Measurements from ENCODE around the gene HINT3. TPM values are rescaled to one million over a fixed set of nuclear protein-coding genes. Genes with fewer than 3 reads are reported as not detected.

Gene HINT3
- total and polyA plus RNA-seq, 2 of the 13 experiments (the other 11 are each of a cell fraction or from before 2014, with no cell fraction given): 3.1 to 22.8 TPM

- no peak for TF ChIP-seq BORCS8-MEF2B (CRISPR knock-in tag; IDR thresholded peaks at IDR 0.05)
Measured at GRCh38 chr6:125963817-125964216, 7.2 kb downstream of the HINT3 start (continued).

GRCh38 chr6:125966569-125966968 lies 10.0 kb downstream of the HINT3 start:
- ATAC-seq (no peak), FAIRE-seq (no peak), DNase-seq (ENCODE audit: low spot score) (no peak)
- Histone ChIP-seq H3K9me3 (ENCODE audit: low read length) (no peaks in the 10 kb centered on the region), H3K79me2 (ENCODE audit: insufficient read depth, low read length) (peaks cover 10% of the 10 kb centered on the region), H3K4me3 (replicated peaks in 1 of 3; ENCODE audit: insufficient read depth in 1 of 3, low read depth in 2 of 3, low read length in 3 of 3) (no peak overlapping the region), H3K4me1 (ENCODE audit: insufficient read depth, low read length) (peaks cover 14% of the 10 kb centered on the region), H3K4me2 (ENCODE audit: low read depth, low read length) (no peak overlapping the region), H4K20me1 (ENCODE audit: insufficient read depth, low read length) (no peaks in the 10 kb centered on the region), H3K9ac (ENCODE audit: insufficient read depth, low read depth, low read length) (no peak overlapping the region), H3K36me3 (replicated peaks in 1 of 2; ENCODE audit: control insufficient read depth in 1 of 2, insufficient read depth in 2 of 2, low read length in 2 of 2) (peaks cover 4 to 18% of the 10 kb centered on the region in 2 experiments), H2AFZ (ENCODE audit: low read length) (no peak overlapping the region), H3K27ac (ENCODE audit: extremely low read length, insufficient read depth, low read length) (no peak overlapping the region), H3K27me3 (ENCODE audit: control insufficient read depth in 1 of 2, insufficient read depth in 2 of 2, low read length in 2 of 2) (no peaks in the 10 kb centered on the region)
- 98% methylated on average over 1 of the region's 1 CpG for WGBS (ENCODE audit: low lambda C conversion rate)
- POLR2A ChIA-PET: no interaction called here
- no TSS peak for BruUV-seq (replicated peaks)
- in situ Hi-C loops (cut with HindIII; ENCODE audit: extremely low pct_ligation_motif_present, low pct_unique_long_range_greater_than_20kb) (no loop called here), intact Hi-C loops (cut with micrococcal nuclease; ENCODE audit: unreplicated experiment) (no loop called here)
- CTCF ChIA-PET (ENCODE audit: low intra/inter-chr PET ratio, low total read pairs): no interaction called here
- no peak for TF ChIP-seq MAFG (CRISPR knock-in tag; IDR thresholded peaks at IDR 0.05)
- no peak for TF ChIP-seq MYC (CRISPR knock-in tag; IDR thresholded peaks at IDR 0.05; ENCODE audit: borderline replicate concordance)
- no peak for TF ChIP-seq RAD51 (IDR thresholded peaks at IDR 0.05; ENCODE audit: borderline replicate concordance)
- no peak for TF ChIP-seq ZNF510 (CRISPR knock-in tag; IDR thresholded peaks at IDR 0.05; ENCODE audit: low read depth)
- TF ChIP-seq ZNF891 (CRISPR knock-in tag; IDR thresholded peaks at IDR 0.05): no peak
- no peak for TF ChIP-seq SATB2 (CRISPR knock-in tag; IDR thresholded peaks at IDR 0.05)
- TF ChIP-seq CHD4 (IDR thresholded peaks at IDR 0.05; ENCODE audit: borderline replicate concordance, low read length): no peak
- no peak for TF ChIP-seq THAP9 (CRISPR knock-in tag; IDR thresholded peaks at IDR 0.05; ENCODE audit: borderline replicate concordance)
- no peak for TF ChIP-seq PHF20 (CRISPR knock-in tag; IDR thresholded peaks at IDR 0.05)
- TF ChIP-seq DBP (CRISPR knock-in tag; IDR thresholded peaks at IDR 0.05; ENCODE audit: not compliant biosample characterization): no peak
- TF ChIP-seq AFF4 (CRISPR knock-in tag; IDR thresholded peaks at IDR 0.05): no peak
- TF ChIP-seq RCOR2 (CRISPR knock-in tag; IDR thresholded peaks at IDR 0.05): no peak
- no peak for TF ChIP-seq PRMT3 (CRISPR knock-in tag; IDR thresholded peaks at IDR 0.05; ENCODE audit: borderline replicate concordance, low read depth)
- no peak for TF ChIP-seq ZSCAN9 (CRISPR knock-in tag; IDR thresholded peaks at IDR 0.05; ENCODE audit: borderline replicate concordance)
- no peak for TF ChIP-seq ZEB1 (IDR thresholded peaks at IDR 0.05; ENCODE audit: insufficient replicate concordance, low read depth)
